Fibroblast of villous mesenchyme (primary cell): Measurements from ENCODE around the gene OSR1. TPM values are rescaled to one million over a fixed set of nuclear protein-coding genes. Genes with fewer than 3 reads are reported as not detected.

Experiments
- DNase-seq: peaks from one replicate; pipeline ENCODE4 v3.0.0-alpha.2; 2010; ENCODE audit warnings: low read depth
- H3K4me3 ChIP-seq: 2 replicates; pipeline ENCODE4 v1.5.1; 2011; ENCODE audit warnings: low read depth, mild to moderate bottlenecking, low read length
- total RNA-seq: library from RNA; depleted of rRNA; stranded (reverse); fragments of >200 nt; gene quantifications from 2 replicates; pipeline ENCODE4 v1.2.3, GENCODE V29; 2012
- TF ChIP-seq, protein P1 (sequence below): IDR thresholded peaks from 2 replicates; pipeline ENCODE4 v1.5.1; 2012; ENCODE audit warnings: low read depth, mild to moderate bottlenecking, low read length; ENCODE audit not compliant: insufficient read depth

The OSR1 gene
- total RNA-seq, 1 donor = 2.2 TPM

DNA sequence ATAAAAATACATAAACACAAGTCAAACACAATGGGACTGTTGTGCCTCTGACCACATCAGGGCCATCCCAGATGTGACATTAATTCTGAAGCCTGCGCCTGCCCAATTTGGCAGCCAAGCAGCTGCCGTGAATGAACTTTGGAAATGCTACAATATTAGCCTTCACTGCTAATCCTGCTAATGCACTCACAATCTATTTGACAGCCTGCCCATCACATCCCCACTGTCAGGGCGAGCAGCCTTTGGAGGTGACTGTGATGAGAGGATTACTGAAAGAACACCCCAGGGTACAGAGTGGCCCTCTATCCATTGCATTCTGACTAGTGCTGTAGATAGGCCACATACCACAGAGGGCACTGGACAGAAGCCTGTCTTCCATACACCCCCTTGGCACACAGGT is 21.6 kb downstream of the OSR1 start:
- DNase-seq = no peak
- H3K4me3 ChIP-seq = no peak overlapping the region
- TF ChIP-seq, protein P1, sequence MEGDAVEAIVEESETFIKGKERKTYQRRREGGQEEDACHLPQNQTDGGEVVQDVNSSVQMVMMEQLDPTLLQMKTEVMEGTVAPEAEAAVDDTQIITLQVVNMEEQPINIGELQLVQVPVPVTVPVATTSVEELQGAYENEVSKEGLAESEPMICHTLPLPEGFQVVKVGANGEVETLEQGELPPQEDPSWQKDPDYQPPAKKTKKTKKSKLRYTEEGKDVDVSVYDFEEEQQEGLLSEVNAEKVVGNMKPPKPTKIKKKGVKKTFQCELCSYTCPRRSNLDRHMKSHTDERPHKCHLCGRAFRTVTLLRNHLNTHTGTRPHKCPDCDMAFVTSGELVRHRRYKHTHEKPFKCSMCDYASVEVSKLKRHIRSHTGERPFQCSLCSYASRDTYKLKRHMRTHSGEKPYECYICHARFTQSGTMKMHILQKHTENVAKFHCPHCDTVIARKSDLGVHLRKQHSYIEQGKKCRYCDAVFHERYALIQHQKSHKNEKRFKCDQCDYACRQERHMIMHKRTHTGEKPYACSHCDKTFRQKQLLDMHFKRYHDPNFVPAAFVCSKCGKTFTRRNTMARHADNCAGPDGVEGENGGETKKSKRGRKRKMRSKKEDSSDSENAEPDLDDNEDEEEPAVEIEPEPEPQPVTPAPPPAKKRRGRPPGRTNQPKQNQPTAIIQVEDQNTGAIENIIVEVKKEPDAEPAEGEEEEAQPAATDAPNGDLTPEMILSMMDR = no peak

- no peak overlapping the region for H3K4me3 ChIP-seq
- TF ChIP-seq, protein P1 = no peak
- no peak for DNase-seq
These were observed 25.9 kb downstream of the OSR1 start for GRCh38 chr2:19332503-19332902.

GRCh38 chr2:19331450-19331849 is 27.0 kb downstream of the OSR1 start:
- H3K4me3 ChIP-seq = no peak overlapping the region
- TF ChIP-seq, protein P1 = no peak
- DNase-seq = no peak

DNA sequence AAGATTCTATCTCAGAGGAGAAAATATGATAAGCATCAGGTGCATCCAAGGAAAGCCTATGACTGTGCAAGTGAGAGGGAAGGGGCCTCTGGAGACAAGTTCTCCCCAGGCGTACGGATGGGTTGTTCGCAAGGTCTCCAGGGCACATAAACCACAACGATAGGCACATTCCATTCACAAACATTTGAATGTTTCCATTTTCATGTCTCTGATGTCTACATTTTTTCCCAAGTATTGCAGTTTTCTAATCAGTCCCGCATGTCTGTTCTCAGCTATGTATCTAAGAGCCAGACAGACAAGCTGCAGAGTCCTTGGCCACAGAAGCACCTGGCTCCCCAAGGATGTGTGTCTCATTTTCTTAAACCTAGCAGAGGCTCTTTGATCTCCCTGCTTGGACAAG is 28.0 kb downstream of the OSR1 start:
- no peak overlapping the region for H3K4me3 ChIP-seq
- TF ChIP-seq, protein P1 = no peak
- no peak for DNase-seq

- DNase-seq = no peak
- no peak overlapping the region for H3K4me3 ChIP-seq
- TF ChIP-seq, protein P1 = no peak
These were observed 29.0 kb downstream of the OSR1 start for GRCh38 chr2:19329445-19329844.

GRCh38 chr2:19327496-19327895 is 30.9 kb downstream of the OSR1 start:
- TF ChIP-seq, protein P1 = no peak
- DNase-seq = no peak
- H3K4me3 ChIP-seq = no peak overlapping the region

DNA sequence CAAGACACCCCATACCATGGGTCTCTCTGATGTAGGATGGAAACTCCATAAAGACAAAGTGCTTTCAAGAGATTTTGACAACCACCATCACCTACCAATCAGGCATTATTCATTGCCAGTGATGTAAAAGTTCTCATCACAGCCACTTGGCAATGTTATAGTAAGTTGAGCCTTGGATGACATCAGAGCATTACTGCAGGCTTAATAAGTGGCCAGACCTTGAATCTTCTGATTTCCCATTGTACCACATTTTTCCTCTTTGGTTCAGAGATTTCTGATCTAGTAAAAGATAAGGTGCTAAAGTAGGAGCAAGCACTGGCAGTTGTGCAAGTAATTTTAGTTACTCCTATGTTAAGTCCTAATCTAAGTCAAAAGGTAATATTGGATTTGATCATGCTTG is 36.5 kb downstream of the OSR1 start:
- peak; percentile 9 for DNase-seq
- TF ChIP-seq, protein P1 = no peak
- H3K4me3 ChIP-seq = no peak overlapping the region
